GM18519 (cell line): ENCODE measurements around the gene TRDN.
"Not testable (repeated sequence)": the region's sequence is repeated elsewhere in the genome, so short reads cannot be mapped to it uniquely, and the experiment has no call there.

Experiments used
- ATAC-seq: cut with Tn5 transposase; IDR thresholded peaks from one replicate; pipeline ENCODE4 v1.9.1; 2021; ENCODE audit warnings: mild to moderate bottlenecking, moderate library complexity; ENCODE audit not compliant: unreplicated experiment, low FRiP score

TRDN gene

DNA sequence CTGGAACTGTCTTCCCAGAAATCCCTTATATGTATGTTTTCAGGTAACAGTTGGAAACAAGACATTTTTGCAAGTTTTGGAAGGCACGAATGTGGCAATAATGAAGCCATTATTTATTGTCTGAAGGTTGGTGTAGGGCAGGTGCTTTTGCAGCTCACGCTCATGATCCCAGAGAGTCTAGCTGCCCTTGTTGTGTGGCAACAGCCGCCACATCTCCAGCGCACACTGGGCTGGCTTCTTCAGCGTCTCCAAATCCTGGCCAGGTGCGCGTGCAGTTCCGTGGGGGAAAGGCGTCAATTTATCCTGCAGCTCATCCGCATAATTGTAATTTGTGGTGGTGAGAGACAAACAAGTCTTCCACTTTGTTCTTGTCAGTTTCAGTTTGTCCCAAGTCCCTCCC is 71.2 kb downstream of the TRDN start:
- no peak for ATAC-seq

DNA sequence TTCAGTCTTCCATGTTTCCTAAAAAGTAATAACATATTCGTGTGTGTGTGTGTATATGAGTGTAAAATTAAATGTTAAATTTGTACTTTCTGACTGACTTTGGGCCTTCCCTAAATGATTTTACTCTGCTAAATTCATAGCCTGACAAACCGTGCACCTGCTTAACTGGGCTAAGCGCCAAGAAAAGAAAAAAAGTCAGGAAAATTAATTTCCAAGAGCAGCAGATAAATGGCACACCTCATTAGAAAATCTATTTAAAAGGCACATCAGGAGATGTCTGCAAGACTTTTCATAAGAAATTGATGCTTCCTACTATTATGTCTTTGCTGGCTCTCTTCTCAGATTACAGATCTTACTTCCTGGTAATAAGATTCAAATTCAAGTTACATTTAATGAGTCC is 72.4 kb downstream of the TRDN start:
- ATAC-seq: no peak

DNA sequence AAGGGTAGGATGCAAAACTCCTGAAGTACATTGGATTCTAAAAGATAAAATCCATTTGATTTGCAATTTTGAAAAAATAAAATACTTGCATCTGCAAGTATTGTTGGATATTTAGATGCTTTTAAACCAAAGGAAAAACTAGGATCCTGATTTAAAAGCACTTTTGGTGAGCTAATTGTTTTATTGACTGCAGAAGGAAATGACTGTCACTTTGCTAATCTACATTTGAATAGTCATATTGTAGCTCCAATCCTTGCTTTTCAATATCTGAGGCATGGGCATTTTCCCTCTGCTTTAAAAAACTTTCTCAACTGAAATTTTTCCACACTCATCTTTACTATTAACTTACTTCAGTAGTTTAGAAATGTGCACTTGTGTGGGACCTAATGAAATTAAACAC is 74.1 kb downstream of the TRDN start:
- no peak for ATAC-seq

DNA sequence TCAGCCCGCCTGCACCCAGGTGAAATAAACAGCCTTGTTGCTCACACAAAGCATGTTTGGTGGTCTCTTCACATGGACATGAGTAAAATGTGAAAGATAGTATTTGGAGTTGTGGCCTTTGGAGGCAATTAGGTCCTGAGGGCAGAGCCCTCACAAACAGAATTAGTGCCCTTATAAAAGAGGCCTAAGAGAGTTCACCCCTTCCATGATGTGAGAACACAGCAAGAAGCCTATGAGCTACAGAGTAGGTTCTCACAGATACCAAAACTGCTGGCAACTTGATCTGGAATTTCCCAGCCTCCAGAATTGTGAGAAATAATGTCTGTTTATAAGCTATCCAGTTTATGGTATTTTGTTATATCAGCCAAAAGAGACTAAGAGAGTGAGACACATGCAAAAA is 74.5 kb downstream of the TRDN start:
- no peak for ATAC-seq

DNA sequence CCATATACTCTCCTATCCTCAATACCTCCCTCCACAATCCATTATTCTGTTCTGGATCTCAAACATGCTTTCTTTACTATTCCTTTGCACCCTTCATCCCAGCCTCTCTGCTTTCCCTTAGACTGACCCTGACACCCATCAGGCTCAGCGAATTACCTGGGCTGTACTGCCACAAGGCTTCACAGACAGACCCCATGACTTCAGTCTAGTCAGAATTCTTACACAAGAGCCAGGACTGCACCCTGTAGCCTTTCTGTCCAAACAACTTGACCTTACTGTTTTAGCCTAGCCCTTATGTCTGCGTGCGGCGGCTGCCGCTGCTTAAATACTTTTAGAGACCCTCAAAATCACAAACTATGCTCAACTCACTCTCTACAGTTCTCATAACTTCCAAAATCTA is 76.9 kb downstream of the TRDN start:
- ATAC-seq: not testable (repeated sequence)

DNA sequence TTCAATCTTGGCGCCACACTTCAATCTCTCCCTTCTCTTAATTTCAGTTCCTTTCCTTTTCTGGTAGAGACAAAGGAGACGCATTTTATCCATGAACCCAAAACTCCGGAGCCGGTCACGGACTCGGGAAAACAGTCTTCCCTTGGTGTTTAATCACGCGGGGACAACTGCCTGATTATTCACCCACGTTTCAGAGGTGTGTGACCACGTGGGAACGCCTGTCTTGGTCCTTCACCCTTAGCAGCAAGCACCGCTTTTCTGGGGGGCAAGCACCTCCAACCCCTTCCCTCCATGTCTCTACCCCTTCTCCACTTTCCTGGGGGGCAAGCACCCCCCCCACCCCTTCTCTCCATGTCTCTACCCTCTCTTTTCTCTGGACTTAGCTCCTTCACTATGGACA is 79.3 kb downstream of the TRDN start:
- not testable (repeated sequence) for ATAC-seq

DNA sequence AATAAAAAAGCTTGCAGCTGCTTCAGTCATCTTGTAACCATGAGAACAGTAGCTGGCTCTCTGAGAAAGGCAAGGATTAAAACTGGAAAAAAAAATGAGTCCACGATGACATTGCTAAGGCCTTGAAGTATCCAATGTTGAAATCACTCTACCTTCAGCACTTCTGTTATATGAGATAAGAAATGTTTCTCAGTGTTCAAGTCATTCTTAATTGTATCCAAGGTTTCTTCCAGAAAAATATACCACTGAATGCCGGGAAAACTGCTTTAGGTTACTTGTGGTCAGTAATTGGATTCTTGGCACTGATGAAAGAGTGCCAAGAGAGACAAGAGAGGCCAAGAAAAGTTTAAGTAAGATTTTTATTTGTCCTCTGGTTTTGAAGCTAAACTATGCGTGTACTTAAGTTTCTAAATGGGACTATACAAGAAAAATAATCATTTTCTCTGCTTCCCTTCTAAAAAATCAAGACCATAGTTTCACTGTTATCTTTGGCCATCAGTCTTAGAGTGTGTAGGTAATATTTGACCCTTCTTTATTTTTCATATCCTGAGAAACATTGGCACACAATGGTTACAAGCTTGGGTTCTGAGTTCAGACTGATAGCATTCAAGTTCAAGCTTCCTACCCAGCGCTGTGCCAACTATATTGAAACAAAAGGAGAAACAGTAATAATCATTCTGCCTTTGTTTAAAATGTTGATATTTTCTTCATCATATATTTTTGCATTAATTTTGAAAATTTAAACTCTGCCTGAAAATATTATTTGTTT is 84.6 kb downstream of the TRDN start:
- ATAC-seq: no peak

DNA sequence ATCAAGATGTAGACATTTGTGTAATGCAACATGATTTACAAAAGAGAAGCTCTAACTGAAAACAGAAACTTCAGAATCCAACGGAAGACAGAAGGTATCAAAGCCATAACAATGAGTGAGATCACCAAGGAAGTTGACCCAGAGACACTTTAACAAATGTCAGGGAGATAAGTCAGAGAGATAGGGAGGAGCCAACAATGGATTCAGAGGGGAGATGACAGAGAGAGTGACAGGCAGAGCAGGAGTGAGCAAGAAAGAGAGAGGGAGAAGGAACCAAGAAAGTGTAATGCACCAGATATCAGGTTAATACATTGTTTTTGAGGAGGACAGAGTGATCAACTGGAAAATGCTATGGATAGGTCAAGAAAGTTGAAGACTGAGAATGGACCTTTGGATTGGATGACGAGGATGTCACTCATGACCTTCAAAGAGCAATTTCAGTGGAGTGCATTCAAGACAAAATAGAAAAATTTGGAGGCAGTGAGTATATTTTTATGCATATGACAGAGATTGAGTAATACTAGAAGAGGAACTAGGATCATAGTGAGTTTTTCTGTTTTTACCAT is 86.6 kb downstream of the TRDN start:
- ATAC-seq: no peak

DNA sequence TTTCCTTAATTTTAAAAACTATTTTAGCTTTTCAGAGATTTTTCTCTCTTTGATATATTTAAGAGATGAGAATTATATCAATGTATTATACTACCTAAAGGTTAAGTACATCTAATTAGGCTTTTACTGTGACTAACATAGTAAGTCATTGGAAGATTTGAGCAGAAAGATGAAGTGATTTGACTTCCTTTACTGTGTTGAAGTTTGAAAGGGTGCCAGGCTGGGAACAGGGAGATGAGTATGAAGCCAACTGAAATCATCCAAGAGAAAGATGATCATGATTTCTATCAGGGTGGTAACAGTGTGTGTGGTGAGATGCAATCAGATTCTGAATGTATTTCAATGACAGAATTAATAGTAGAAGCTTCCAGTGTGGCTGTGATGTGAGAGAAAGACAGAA is 87.3 kb downstream of the TRDN start:
- ATAC-seq: no peak

DNA sequence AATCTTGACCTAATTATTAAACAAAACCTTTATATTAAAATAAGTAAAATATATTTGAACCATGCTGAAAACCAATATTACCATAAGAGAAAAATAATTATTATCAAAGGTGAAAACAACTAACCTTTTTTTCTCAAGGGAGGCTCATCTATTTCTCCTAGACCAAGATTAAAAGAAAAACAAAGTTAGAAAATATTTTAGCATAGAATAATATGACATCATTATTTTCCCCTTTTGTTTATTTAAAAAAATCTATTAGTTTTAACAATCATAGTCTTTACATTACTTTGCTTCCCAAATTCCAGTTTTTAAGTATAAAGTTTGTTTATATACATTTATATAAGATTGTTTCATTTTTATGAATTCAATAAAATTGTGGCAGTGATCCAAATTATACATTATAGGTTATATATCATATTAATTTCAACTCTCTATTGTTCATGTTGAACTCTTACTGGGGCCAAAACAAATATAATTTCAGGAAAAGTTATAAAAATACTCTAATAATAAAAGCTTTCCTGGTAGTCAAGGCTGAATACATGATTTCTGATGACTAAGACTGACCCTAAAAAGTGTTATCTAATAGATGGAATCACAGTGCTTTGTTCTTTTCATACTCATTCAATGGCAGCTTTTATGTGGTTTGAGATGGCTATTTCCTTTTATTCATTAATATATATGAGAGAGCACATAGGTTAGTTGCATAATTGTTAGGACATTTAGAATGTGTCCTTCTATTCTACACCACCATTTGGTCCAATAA is 89.4 kb downstream of the TRDN start:
- no peak for ATAC-seq

DNA sequence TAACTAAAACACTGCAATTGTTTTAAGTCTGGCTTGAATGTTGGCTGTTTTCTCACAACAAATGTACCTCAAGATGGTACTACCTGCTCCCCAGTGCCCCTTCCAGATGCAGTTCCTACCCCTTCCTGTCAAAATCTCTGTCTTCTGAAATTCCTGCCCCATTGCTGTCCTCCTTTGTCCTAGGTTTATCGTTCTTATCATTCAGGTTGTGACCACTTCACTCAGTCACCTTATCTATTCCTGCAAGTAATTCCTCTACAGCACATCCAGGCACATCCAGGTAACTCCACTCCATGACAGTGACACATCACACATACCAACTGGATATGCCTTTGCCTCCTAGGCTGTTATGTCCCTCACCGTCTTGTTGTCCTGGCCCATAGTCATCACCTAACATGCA is 90.2 kb downstream of the TRDN start:
- no peak for ATAC-seq

DNA sequence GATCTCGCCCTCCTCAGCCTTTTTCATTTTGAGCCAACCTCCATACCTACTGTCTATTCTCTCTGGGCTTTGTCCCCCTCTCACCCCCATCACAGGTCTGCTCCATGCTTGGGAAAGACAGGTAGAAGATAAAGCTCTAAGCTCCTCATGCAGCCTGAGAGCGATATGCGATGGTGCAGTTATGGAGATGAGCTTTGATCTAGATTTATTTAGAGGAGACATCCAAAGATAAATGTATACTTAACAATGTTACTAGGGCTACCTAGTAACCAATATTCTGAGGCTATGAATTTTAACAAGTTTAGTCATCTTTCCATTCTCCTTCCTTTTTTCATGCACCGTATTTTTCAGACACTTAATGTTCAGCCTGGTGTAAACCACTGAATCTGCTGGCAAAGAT is 95.3 kb downstream of the TRDN start:
- ATAC-seq: no peak

DNA sequence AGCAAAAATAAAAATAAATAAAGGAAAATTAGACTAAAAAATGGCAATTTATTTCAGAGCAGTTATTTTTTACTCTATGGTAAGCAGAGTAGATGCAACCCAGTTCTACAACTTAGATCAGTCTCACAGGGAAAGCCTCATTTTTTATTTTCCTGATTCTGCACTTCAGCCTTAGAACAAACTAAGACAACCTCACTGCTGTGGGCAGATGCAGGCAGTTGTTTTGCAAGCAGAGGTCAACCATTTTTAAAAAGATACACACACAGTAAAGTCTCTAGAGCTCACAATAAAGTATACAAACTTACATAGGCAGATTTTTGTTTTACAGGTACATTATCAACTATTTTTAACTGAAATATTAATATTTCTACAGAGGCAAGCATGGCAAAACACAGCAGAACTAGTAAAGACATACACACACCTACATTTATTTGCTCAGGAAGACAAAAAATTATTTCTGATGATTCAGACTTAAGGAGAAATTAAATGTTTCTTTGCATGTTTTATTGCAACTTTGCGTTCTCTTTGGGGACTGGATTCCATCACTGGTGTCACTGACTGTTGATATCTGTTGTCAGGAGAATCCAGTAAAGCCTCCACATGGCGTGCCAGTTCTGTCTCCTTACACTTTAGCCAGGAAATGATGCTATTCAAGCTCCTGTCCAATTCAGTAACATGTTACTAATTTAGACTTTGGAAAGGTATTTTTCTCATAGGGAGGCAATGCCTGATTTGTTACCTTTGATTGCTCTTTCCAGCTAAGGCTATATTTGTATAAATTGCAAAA is 102.7 kb downstream of the TRDN start:
- no peak for ATAC-seq

DNA sequence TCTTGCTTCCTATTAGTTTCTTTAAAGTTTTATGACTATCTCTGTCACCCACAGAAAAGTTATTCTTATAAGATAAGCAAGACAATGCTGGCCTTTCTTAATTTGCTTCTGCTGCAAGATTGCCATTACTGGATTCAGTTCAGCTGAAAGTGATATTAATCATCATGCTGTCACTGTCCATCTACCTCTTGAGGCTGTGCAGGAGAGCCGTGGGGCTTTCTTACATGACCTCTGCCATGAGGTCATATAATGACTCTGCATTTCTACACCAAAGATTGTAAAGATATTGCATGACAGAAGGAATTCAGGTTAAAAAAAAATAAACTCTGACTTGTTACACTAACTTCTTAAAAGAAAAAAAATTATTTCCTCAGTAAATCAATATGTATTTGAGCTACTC is 106.9 kb downstream of the TRDN start:
- ATAC-seq: no peak

DNA sequence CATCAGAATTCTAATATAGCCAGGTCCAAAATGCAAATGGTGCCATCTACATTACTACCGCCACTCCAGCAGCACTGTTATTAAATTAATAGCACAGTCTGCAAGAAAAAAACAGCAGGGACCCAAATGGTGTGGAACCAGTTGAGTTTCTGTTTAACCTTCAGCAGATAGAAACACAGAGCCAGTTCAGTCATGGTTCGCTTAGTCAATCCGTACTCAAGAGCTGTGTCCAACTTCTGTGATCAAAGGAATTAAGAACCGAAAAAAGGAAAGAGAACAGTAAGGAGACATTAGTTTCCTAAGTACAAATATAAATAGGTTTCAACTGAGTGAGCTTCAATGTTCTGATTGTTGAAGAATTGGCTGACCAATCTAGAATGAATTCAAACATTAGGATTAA is 107.7 kb downstream of the TRDN start:
- no peak for ATAC-seq

DNA sequence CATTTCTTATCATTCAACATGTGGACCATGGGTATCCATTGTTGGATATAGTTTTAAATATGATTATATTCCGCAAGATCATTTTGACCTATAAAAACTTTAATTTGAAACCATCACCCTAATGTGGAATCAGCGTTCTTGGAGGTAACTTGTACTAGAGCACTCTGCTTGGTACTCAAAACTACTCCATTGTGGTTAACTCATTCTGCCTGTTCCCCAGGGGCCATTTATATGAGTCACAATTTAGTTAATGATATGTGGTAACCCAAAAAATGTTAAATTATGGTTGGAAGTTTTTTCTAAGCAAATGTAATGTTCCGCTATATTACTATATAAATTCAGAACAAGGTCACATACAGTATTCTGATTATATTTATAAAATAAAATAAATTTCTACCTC is 109.3 kb downstream of the TRDN start:
- no peak for ATAC-seq

DNA sequence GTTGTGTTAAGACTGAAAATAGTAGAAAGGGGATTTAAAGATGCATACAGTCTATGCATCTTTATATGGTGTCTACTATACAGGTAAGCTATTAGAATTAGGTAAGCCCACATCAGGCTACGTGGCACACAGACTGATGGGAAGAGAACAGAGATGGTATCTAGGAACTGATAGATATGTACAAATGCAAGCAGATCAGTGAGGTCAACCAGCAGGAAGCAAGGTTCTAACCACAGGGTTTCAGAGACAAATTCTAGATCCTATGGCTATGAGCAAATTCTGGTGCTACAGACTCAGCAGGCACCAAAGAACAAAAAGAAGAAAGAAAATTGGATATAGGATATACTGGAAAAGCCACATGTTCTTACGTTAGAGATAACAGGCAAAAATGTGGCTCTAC is 110.6 kb downstream of the TRDN start:
- ATAC-seq: no peak

DNA sequence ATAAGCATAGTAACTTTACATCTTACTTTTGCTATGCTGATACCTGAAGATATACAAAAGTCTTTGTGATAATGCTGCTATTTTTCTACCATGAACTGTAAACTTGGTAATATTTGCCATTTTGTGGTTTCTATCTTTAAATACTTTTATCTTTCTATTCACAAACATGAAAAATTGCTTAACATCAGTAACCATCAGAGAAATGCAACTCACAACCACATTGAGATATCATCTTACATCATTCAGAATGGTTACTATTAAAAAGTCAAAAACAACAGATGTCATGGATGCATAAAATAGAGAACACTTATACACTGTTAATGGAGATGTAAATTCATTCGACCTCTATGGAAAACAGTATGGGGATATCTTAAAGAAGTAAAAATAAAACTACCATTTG is 112.0 kb downstream of the TRDN start:
- ATAC-seq: no peak

DNA sequence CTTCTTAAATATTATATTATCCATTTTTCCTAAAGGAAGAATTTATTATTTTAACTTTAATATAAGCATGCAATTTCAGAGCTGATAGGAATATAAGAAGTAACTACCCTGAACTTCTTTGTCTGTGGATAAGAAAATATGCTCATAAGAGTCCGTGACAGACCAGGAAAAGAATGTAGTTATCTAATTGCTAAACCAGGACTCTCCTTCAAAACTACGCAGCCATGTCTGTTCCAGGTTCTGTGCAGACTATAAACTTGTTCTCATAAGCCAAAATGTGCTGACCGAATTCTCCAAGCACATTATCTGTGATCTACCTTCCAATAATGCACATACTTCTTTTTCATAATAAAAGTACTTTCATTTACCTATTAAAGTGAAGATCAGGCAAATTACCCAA is 116.5 kb downstream of the TRDN start:
- no peak for ATAC-seq

DNA sequence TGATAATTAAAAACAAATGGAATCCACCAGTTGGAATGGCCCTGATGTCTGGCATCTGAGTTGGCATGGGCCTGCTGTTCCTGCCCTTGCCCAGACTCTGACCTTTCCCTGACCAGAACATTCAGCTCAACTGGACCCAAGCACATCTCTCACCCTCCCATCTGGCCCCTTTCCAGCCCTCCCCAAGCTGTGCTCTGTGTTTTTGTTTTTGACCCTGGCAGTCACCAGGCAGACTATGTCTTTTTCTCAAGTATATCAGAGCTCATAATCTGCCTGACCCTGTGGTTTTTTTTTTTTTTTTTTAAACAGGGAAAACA is 117.6 kb downstream of the TRDN start:
- no peak for ATAC-seq

DNA sequence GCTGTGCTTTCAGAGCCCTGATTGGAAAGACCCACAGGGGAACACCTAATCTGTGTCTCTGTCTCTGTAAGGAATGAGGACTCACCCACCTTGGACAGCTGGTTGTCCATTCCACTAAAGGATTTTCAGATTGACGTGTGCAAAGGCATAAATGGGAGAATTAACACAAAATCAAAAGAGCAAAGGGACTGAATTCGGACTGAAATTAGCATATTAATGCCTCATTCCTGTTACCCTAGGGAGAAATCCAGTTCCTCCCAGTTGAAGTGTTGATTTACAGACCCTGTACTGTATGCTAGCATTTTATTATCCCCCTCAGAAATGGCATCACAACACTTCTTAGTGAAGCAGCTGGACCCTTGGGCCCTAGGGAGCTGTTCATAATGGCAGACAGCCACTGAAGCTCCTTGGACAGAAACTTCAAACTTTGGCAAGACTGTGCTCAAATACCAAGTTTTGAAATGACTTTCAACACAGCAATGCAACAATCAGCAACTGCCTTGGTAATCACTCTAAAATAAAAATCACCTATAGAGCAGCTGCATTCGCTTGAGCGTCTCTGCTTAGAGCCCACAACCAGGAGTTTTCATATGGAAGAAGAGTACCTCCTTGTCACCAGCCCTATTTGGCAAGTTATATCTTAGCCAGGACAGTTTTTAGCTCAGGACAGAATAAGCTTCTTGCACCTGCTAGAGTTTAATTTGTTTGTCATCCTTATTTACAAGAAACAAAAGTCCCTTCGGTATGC is 118.1 kb downstream of the TRDN start:
- no peak for ATAC-seq
